HFF-Myc (cell line): Measurements from ENCODE around the gene RHOT2.

ENCODE experiments used
- DNase-seq: peaks from one replicate; pipeline ENCODE4 v3.0.0-alpha.2; 2011; ENCODE audit warnings: low read depth; ENCODE audit errors: extremely low read depth
- H3K4me3 ChIP-seq: replicated peaks from 2 replicates; pipeline ENCODE4 v1.5.1; 2011; ENCODE audit warnings: low read depth, mild to moderate bottlenecking, control low read depth, low read length
- CTCF ChIP-seq: IDR thresholded peaks from 2 replicates; pipeline ENCODE4 v1.5.1; 2012; ENCODE audit warnings: mild to moderate bottlenecking, low read depth, low read length, control low read depth; ENCODE audit errors: missing control alignments

RHOT2 gene

DNA sequence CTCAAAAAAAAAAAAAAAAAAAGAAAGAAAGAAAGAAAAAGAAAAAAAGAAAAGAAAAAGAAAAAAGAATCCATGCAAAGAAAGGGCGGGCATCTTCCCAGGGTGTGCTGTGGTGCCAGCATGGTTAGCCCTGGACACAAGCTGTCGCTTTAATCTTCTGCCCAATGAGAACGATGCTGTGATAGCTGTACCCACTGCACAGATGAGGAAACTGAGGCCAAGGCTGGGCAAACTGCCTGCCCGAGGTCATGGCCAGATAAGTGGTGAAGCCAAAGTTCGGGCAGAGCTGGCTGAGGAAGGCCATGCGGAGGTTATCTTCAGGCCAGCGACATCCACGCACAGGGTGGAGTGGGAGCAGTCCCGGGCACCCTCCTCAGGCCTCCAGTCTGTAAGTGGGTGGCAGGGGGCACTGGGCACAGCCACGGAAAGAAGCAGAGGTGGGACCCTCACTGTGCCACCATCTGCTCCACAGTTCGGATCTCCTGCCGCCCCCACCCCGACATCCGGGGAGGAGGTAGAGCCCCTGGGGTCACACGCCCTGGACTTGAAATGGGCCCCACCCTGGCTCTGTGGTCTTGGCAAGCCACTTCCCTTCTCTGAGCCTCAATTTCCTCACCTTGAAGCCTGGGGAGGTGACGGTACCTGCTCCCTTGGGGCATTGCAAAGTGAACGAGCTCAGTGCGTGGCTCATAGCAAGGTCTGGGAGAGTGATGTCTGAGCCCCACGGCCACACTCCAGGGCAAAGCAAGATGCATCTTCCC lies 31.2 kb downstream of the RHOT2 start:
- no peak overlapping the region for H3K4me3 ChIP-seq
- DNase-seq: no peak
- TF ChIP-seq CTCF: no peak

- TF ChIP-seq CTCF: no peak
- no peak for DNase-seq
- no peak overlapping the region for H3K4me3 ChIP-seq
Measured at GRCh38 chr16:700684-701584, 33.0 kb downstream of the RHOT2 start.

DNA sequence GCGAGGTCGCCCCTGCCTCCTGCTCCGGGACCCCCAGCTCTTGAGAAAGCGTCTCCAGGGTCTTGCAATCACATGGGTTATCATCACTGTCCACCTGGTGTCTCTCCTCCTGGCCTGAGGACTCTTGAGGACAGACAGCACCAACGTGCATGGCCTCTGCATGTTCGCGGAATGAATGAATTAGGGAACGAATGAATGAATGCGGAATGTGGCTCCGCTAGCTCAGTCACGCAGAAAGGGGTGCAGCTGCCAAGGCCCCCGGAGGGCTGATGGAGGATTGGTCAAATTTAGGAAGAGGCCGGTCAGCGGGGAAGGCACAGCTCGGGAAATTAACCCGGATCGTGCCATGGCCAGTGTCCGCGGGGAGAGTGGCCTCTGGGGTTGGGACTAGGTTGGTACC lies 34.4 kb downstream of the RHOT2 start:
- TF ChIP-seq CTCF: no peak
- DNase-seq: no peak
- H3K4me3 ChIP-seq: no peak overlapping the region

- no peak for TF ChIP-seq CTCF
- no peak for DNase-seq
- no peak overlapping the region for H3K4me3 ChIP-seq
Measured at GRCh38 chr16:703406-703805, 35.5 kb downstream of the RHOT2 start.

DNA sequence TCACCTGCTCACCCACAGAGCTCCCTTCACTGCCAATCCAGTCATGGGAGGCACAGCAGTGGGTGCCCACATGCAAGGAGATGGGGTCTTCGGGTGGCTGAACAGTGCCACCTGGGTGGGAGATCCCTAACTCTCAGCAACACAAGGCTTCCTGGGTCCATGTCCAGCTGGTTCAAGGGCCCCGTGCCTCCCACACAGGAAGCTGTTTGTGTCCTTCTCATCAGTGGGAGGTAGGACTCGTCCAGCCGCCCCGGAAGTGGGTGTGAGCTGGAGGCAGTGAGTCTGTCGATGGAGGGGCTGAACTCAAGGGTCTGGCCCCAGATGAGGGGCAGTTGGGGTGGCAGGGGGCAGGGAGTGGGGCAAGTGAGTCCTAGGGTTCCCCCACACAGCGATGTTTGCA lies 36.1 kb downstream of the RHOT2 start:
- no peak for TF ChIP-seq CTCF
- H3K4me3 ChIP-seq: no peak overlapping the region
- DNase-seq: no peak

GRCh38 chr16:704552-705380 lies 36.8 kb downstream of the RHOT2 start:
- no peak overlapping the region for H3K4me3 ChIP-seq
- no peak for DNase-seq
- no peak for TF ChIP-seq CTCF
